ENCODE results near the gene SLC51B. TPM values are rescaled to one million over a fixed set of nuclear protein-coding genes. Genes with fewer than 3 reads are reported as not detected.
"Not testable (repeated sequence)": the region's sequence is repeated elsewhere in the genome, so short reads cannot be mapped to it uniquely, and the experiment has no call there.

SLC51B gene
- not detected in 2 replicates for total RNA-seq

- no peak for DNase-seq (ENCODE audit: extremely low read depth, low read depth, low spot score)
Measured at GRCh38 chr15:65044724-65045481, at the start of gene SLC51B. Gene SLC51B, plus strand, starts transcription at chr15:65045387. Its CDS starts 4,618 bp downstream, at chr15:65050005.

- no peak for DNase-seq (ENCODE audit: extremely low read depth, low read depth, low spot score)
Measured at GRCh38 chr15:64997066-64997465, 48.1 kb upstream of the SLC51B start.

- no peak for DNase-seq (ENCODE audit: extremely low read depth, low read depth, low spot score)
Measured at GRCh38 chr15:64997745-64998375, 47.3 kb upstream of the SLC51B start.

- no peak for DNase-seq (ENCODE audit: extremely low read depth, low read depth, low spot score)
Measured at GRCh38 chr15:65004993-65005392, 40.2 kb upstream of the SLC51B start.

- DNase-seq (ENCODE audit: extremely low read depth, low read depth, low spot score): no peak
Measured at GRCh38 chr15:65006876-65007275, 38.3 kb upstream of the SLC51B start.

GRCh38 chr15:65008983-65009382, 36.2 kb upstream of the SLC51B start:
- DNase-seq (ENCODE audit: extremely low read depth, low read depth, low spot score): no peak

GRCh38 chr15:65011198-65011597, 34.0 kb upstream of the SLC51B start:
- DNase-seq (ENCODE audit: extremely low read depth, low read depth, low spot score): not testable (repeated sequence)

- no peak for DNase-seq (ENCODE audit: extremely low read depth, low read depth, low spot score)
Measured at GRCh38 chr15:65020419-65020818, 24.8 kb upstream of the SLC51B start.

- DNase-seq (ENCODE audit: extremely low read depth, low read depth, low spot score): no peak
Measured at GRCh38 chr15:65021488-65021887, 23.7 kb upstream of the SLC51B start.

- no peak for DNase-seq (ENCODE audit: extremely low read depth, low read depth, low spot score)
Measured at GRCh38 chr15:65026756-65027155, 18.4 kb upstream of the SLC51B start.

- no peak for DNase-seq (ENCODE audit: extremely low read depth, low read depth, low spot score)
Measured at GRCh38 chr15:65027593-65027992, 17.6 kb upstream of the SLC51B start.

GRCh38 chr15:65028338-65028737, 16.8 kb upstream of the SLC51B start:
- no peak for DNase-seq (ENCODE audit: extremely low read depth, low read depth, low spot score)

- no peak for DNase-seq (ENCODE audit: extremely low read depth, low read depth, low spot score)
Measured at GRCh38 chr15:65028921-65029735, 16.1 kb upstream of the SLC51B start, which contains the start of gene MTFMT. Gene MTFMT, minus strand, starts transcription at chr15:65029639. Its CDS starts 26 bp downstream, at chr15:65029613.

GRCh38 chr15:65029736-65030208, 15.4 kb upstream of the SLC51B start:
- DNase-seq (ENCODE audit: extremely low read depth, low read depth, low spot score): no peak

- no peak for DNase-seq (ENCODE audit: extremely low read depth, low read depth, low spot score)
Measured at GRCh38 chr15:65032801-65033537, 12.2 kb upstream of the SLC51B start.

GRCh38 chr15:65033659-65034269, 11.4 kb upstream of the SLC51B start:
- DNase-seq (ENCODE audit: extremely low read depth, low read depth, low spot score): no peak

GRCh38 chr15:65034719-65035118, 10.5 kb upstream of the SLC51B start:
- no peak for DNase-seq (ENCODE audit: extremely low read depth, low read depth, low spot score)

GRCh38 chr15:65037309-65037708, 7.9 kb upstream of the SLC51B start:
- DNase-seq (ENCODE audit: extremely low read depth, low read depth, low spot score): no peak

GRCh38 chr15:65038428-65038827, 6.8 kb upstream of the SLC51B start:
- no peak for DNase-seq (ENCODE audit: extremely low read depth, low read depth, low spot score)

- DNase-seq (ENCODE audit: extremely low read depth, low read depth, low spot score): no peak
Measured at GRCh38 chr15:65038836-65039235, 6.4 kb upstream of the SLC51B start.
